SK-N-SH (cell line): ENCODE results near the gene RAB10.
"Not testable (repeated sequence)": the region's sequence is repeated elsewhere in the genome, so short reads cannot be mapped to it uniquely, and the experiment has no call there.

ENCODE experiments used
- EP300 ChIP-seq, 2 experiments: IDR thresholded peaks; 2 replicates each; pipeline versions ENCODE4 v1.4.0 to v1.6.1; 2012; ENCODE audit warnings: borderline replicate concordance in 1 of 2, low read depth in 1 of 2, low read length in 1 of 2
- FOXJ3 ChIP-seq: sonication (generic); formaldehyde crosslinking; IDR thresholded peaks from 2 replicates; pipeline ENCODE4 v1.5.1; 2020; ENCODE audit warnings: mild to moderate bottlenecking, missing genetic modification reagents
- RFX5 ChIP-seq: IDR thresholded peaks from 2 replicates; pipeline ENCODE4 v1.6.1; 2012; ENCODE audit warnings: mild to moderate bottlenecking, improper control_type of control experiment, low read length
- TF ChIP-seq, protein P1 (sequence below): fragments of 200-600 bp; sonication (generic); IDR thresholded peaks from 2 replicates; pipeline ENCODE4 v1.6.1; 2017; ENCODE audit warnings: antibody characterized with exemption, mild to moderate bottlenecking, moderate library complexity

DNA sequence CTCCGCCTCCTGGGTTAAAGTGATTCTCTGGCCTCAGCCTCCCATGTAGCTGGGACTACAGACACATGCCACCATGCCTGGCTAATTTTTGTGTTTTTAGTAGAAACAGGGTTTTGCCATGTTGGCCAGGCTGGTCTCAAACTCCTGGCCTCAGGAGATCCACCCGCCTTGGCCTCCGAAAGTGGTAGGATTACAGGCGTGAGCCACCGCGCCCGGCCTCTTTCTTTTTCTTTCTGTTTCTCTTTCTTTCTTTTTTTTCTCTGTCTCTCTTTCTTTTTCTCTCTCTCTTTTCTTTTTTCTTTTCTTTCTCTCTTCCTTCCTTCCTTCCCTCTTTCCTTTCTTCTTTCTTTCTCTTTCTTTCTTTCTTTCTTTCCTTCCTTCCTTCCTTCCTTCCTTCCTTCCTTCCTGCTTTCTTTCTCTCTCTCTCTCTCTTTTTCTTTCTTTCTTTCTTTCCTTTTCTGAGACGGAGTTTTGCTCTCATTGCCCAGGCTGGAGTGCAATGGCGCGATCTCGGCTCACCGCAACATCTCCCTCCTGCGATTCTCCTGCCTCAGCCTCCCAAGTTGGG lies 35.0 kb upstream of the RAB10 start:
- TF ChIP-seq EP300 (IDR thresholded peaks at IDR 0.05; ENCODE audit: borderline replicate concordance in 1 of 2, low read depth in 1 of 2, low read length in 1 of 2); RFX5; FOXJ3 (CRISPR knock-in tag): not testable (repeated sequence)
- TF ChIP-seq, protein P1, sequence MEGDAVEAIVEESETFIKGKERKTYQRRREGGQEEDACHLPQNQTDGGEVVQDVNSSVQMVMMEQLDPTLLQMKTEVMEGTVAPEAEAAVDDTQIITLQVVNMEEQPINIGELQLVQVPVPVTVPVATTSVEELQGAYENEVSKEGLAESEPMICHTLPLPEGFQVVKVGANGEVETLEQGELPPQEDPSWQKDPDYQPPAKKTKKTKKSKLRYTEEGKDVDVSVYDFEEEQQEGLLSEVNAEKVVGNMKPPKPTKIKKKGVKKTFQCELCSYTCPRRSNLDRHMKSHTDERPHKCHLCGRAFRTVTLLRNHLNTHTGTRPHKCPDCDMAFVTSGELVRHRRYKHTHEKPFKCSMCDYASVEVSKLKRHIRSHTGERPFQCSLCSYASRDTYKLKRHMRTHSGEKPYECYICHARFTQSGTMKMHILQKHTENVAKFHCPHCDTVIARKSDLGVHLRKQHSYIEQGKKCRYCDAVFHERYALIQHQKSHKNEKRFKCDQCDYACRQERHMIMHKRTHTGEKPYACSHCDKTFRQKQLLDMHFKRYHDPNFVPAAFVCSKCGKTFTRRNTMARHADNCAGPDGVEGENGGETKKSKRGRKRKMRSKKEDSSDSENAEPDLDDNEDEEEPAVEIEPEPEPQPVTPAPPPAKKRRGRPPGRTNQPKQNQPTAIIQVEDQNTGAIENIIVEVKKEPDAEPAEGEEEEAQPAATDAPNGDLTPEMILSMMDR: not testable (repeated sequence)
